GM12875 (cell line): ENCODE results near the gene IRX4.

Source experiments
- H3K4me3 ChIP-seq: one replicate; pipeline ENCODE4 v1.5.1; 2011; ENCODE audit warnings: low read depth, low read length, control low read depth
- CTCF ChIP-seq: IDR thresholded peaks from 2 replicates; pipeline ENCODE4 v1.5.1; 2011; ENCODE audit warnings: low read depth, mild to moderate bottlenecking, control low read depth, inconsistent platforms, low read length, moderate library complexity, borderline replicate concordance; ENCODE audit not compliant: insufficient read depth

Gene IRX4

DNA sequence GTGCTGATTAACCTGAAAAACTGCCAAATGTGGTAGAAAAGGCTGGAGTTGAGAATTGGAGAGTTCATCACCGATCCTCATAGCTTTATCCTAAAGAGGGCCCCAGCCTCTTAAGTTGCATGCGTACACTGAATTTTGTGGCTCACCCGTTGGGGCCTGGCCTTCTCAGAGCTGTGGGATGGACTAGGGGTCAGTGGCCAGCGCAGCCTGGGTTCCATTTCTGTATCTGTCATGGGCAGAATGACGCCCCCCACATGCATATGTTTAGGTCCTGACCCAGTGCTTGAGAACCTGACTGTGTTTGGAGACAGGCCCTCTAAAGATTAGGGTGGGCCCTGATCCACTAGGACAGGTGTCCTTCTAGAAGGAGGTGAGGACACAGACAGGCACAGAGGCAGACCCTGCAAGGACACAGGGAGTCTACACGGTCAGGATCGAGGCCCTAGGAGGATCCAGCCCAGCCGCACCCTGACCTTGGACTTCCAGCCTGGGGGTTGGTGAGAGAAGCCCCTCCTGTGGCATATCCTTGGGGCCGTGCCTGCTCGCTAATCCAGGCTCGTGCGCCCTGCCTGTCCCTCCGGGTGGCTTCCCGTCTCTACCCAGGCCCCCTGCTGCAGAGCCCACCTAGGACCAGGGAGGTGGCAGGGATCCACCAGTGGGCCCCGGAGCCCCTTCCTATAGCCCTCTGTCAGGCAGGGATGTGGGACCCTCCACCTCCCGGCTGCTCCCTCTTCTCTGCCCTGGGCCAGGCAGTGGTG lies 49.3 kb downstream of the IRX4 start:
- no peak overlapping the region for H3K4me3 ChIP-seq
- TF ChIP-seq CTCF = no peak

DNA sequence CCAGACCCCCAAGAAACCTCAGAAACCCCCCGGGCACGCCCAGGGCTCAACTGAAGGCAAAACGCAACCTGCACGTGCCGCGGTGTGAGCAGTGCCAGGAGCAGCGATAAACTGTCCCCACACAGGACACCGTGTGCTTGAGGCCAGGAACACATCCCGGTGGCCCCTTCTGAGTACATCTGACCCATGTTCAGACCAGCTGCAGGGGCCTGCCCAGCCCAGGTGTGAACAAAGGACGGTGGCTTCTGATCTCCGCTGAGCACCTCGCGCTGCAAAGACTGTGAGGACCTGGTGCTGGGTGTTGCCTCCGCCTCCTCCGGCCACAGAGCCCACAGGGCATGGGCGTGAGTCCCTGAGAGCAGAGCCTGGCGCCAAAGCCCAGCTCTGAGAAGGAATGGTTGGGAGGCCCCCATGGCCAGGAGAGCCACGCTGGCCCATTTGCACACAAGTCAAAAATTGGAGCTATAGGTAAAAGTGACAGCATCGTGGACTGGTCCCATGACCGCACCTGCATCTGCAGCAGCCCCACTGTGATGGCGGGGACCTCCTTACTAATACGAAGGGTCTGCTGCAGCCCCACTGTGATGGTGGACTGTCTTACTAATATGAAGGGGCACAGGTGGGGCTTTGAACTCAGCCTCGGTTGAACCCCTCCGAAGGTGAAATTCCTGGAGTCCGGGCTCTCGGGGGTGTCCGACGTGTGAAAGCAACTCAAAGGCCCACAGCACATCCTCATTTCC lies 50.0 kb downstream of the IRX4 start:
- TF ChIP-seq CTCF = no peak
- H3K4me3 ChIP-seq = no peak overlapping the region

DNA sequence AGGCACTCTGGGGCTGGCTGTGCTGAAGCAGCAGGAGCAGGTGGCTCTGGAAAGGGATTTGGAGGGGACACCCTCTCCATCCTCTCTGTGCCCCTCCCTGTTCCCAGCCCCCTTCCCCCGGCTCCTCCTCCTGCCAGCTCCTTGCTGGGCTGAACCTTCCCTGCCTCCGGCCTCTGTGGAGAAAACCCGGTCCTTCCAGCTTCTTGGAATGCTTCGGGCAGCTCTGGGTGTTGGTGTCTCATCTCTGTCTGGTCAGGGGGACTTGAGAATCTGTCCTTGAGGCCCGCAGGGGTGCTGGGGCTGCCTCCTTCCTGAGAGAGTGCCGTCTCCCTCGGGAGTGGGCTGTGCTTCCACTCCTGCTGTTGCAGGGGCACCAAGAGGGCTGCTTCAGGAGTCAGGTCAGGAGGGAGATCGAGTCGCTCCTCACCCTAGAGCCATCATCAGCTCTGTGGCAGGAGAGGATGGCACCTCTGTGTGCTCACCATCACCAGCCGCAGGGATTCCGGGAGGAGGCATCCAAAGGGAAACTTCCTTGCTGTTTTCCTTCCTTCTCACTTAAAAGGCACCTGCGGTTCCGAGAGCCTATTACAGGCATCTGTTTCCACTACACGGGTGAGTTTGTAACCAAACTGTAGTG lies 50.9 kb downstream of the IRX4 start:
- H3K4me3 ChIP-seq = no peak overlapping the region
- no peak for TF ChIP-seq CTCF

- H3K4me3 ChIP-seq = no peak overlapping the region
- TF ChIP-seq CTCF = no peak
Measured at GRCh38 chr5:1831257-1831656, 51.5 kb downstream of the IRX4 start.

DNA sequence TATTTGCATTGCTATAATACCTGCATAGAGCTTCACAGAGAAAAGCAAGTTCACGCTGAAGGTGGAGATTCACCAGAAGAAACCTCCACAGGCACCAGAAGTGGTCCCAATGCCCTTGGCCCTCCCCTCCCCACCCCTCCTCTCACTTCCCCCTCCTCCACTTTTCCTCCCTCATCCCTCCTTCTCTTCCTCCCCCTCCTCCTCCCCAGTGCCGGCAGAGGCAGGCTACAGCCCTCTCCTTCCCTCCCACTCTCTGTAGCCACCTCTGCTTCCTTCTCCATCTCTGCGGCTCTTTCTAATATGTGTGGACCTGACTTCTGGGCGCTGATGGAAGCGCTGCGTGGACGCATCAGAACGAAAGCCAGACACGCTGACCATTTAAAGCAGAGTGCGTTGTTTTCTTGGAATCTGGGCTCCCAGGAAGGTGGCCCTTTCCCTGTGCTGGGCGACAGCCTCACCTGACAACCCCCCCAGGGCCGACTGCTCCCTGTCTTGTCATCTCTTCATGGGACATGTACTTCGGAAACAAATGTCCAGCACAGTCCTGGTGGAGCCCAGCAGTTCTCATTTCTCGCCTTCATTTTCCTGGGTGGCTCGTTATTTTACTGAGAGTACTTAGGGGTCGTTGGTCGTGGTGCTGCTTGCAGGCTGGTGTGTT lies 52.0 kb downstream of the IRX4 start:
- H3K4me3 ChIP-seq = no peak overlapping the region
- no peak for TF ChIP-seq CTCF

GRCh38 chr5:1827886-1828397 lies 54.8 kb downstream of the IRX4 start:
- H3K4me3 ChIP-seq = no peak overlapping the region
- TF ChIP-seq CTCF = no peak
